Measurements from ENCODE around the gene CPB2. TPM values are rescaled to one million over a fixed set of nuclear protein-coding genes. Genes with fewer than 3 reads are reported as not detected.

Gene CPB2
- total RNA-seq, 1 donor, result not detected

- no peak overlapping the region for H3K4me3 ChIP-seq (ENCODE audit: low read depth, low read length)
- DNase-seq (ENCODE audit: low read depth), result no peak
- TF ChIP-seq CTCF (IDR thresholded peaks at IDR 0.05; ENCODE audit: insufficient read depth, low read length), result no peak
These were observed 6.3 kb upstream of the CPB2 start for GRCh38 chr13:46111151-46111550.

- TF ChIP-seq CTCF (IDR thresholded peaks at IDR 0.05; ENCODE audit: insufficient read depth, low read length), result no peak
- H3K4me3 ChIP-seq (ENCODE audit: low read depth, low read length), result no peak overlapping the region
These were observed 4.6 kb upstream of the CPB2 start for GRCh38 chr13:46109451-46109850.

GRCh38 chr13:46106839-46107371 lies 2.1 kb upstream of the CPB2 start:
- no peak for DNase-seq (ENCODE audit: low read depth)
- no peak overlapping the region for H3K4me3 ChIP-seq (ENCODE audit: low read depth, low read length)
- no peak for TF ChIP-seq CTCF (IDR thresholded peaks at IDR 0.05; ENCODE audit: insufficient read depth, low read length)

More at GRCh38 chr13:46109451-46109850, 4.6 kb upstream of the CPB2 start:
- DNase-seq (ENCODE audit: low read depth), result no peak

GRCh38 chr13:46103037-46103436 lies 1.8 kb downstream of the CPB2 start:
- no peak for TF ChIP-seq CTCF (IDR thresholded peaks at IDR 0.05; ENCODE audit: insufficient read depth, low read length)
- no peak for DNase-seq (ENCODE audit: low read depth)
- H3K4me3 ChIP-seq (ENCODE audit: low read depth, low read length), result no peak overlapping the region

- TF ChIP-seq CTCF (IDR thresholded peaks at IDR 0.05; ENCODE audit: insufficient read depth, low read length), result no peak
- DNase-seq (ENCODE audit: low read depth), result no peak
- no peak overlapping the region for H3K4me3 ChIP-seq (ENCODE audit: low read depth, low read length)
These were observed 2.6 kb downstream of the CPB2 start for GRCh38 chr13:46102255-46102605.

GRCh38 chr13:46101484-46102254 lies 3.2 kb downstream of the CPB2 start:
- TF ChIP-seq CTCF (IDR thresholded peaks at IDR 0.05; ENCODE audit: insufficient read depth, low read length), result no peak
- no peak overlapping the region for H3K4me3 ChIP-seq (ENCODE audit: low read depth, low read length)
- DNase-seq (ENCODE audit: low read depth), result no peak

All from fibroblast of the aortic adventitia (primary cell).